HepG2 (cell line): ENCODE data around the gene SYPL1. TPM values are rescaled to one million over a fixed set of nuclear protein-coding genes. Genes with fewer than 3 reads are reported as not detected.

Experiments used
- BHLHE40 ChIP-seq: IDR thresholded peaks from 2 replicates; pipeline ENCODE4 v1.6.1; 2011; ENCODE audit warnings: low read length, improper control_type of control experiment
- JUN ChIP-seq: sonication (generic); formaldehyde crosslinking; IDR thresholded peaks from 2 replicates; pipeline ENCODE4 v1.4.0; 2020; ENCODE audit warnings: mild to moderate bottlenecking, missing genetic modification reagents
- KLF13 ChIP-seq: sonication (generic); formaldehyde crosslinking; IDR thresholded peaks from 2 replicates; pipeline ENCODE4 v1.4.0; 2020; ENCODE audit warnings: mild to moderate bottlenecking, missing genetic modification reagents
- MED1 ChIP-seq: sonication (generic); formaldehyde crosslinking; IDR thresholded peaks from 2 replicates; pipeline ENCODE4 v1.4.0; 2020; ENCODE audit warnings: missing genetic modification reagents
- MIER3 ChIP-seq: IDR thresholded peaks from 2 replicates; pipeline ENCODE4 v1.6.1; 2016; ENCODE audit warnings: missing compliant biosample characterization, borderline replicate concordance
- NRL ChIP-seq: sonication (generic); formaldehyde crosslinking; IDR thresholded peaks from 2 replicates; pipeline ENCODE4 v1.5.0; 2020; ENCODE audit warnings: missing genetic modification reagents, mild to moderate bottlenecking, moderate library complexity, borderline replicate concordance
- PRDM4 ChIP-seq: sonication (generic); formaldehyde crosslinking; IDR thresholded peaks from 2 replicates; pipeline ENCODE4 v1.9.0; 2021; ENCODE audit warnings: missing genetic modification reagents, borderline replicate concordance
- RARG ChIP-seq: sonication (generic); formaldehyde crosslinking; IDR thresholded peaks from 2 replicates; pipeline ENCODE4 v1.4.0; 2020; ENCODE audit warnings: low read depth, mild to moderate bottlenecking, missing genetic modification reagents
- SP2 ChIP-seq: sonication (generic); formaldehyde crosslinking; IDR thresholded peaks from 2 replicates; pipeline ENCODE4 v1.5.1; 2020; ENCODE audit warnings: mild to moderate bottlenecking, missing genetic modification reagents
- XRCC5 ChIP-seq: fragments of 200-400 bp; formaldehyde crosslinking; optimal IDR thresholded peaks from 2 replicates; pipeline ENCODE3; 2017; ENCODE audit warnings: mild to moderate bottlenecking, low read length
- ZNF552 ChIP-seq: sonication (generic); formaldehyde crosslinking; IDR thresholded peaks from 2 replicates; pipeline ENCODE4 v1.9.0; 2022; ENCODE audit warnings: missing genetic modification reagents, mild to moderate bottlenecking, borderline replicate concordance
- ZNF607 ChIP-seq: sonication (generic); formaldehyde crosslinking; IDR thresholded peaks from 2 replicates; pipeline ENCODE4 v1.5.1; 2020; ENCODE audit warnings: missing genetic modification reagents, mild to moderate bottlenecking, borderline replicate concordance
- ZNF646 ChIP-seq: sonication (generic); formaldehyde crosslinking; IDR thresholded peaks from 2 replicates; pipeline ENCODE4 v1.9.0; 2021; ENCODE audit warnings: mild to moderate bottlenecking, missing genetic modification reagents
- ZNF878 ChIP-seq: sonication (generic); formaldehyde crosslinking; IDR thresholded peaks from 2 replicates; pipeline ENCODE4 v1.8.1; 2023; ENCODE audit warnings: mild to moderate bottlenecking, missing genetic modification reagents, moderate library complexity
- polyA plus RNA-seq, 8 experiments: library from polyadenylated mRNA; depleted of rRNA in 3 of 8; stranded (reverse) in 7 of 8; unstranded in 1 of 8; fragments of >200 nt; fragmentation: Illumina TruSeq in 4 of 8; extraction: Trizol in 4 of 8; gene quantifications; 2 replicates each; pipeline versions ENCODE4 v1.2.1 to v1.2.3, GENCODE V29; 2011 to 2016; ENCODE audit warnings: low read depth in 4 of 8, missing spikeins in 1 of 8, mixed read lengths in 1 of 8; ENCODE audit not compliant: insufficient read depth in 1 of 8
- total RNA-seq, 5 experiments: library from RNA; depleted of rRNA; stranded (reverse); fragments of >200 nt; fragmentation: Illumina TruSeq; extraction: Trizol; gene quantifications; 2 replicates each; pipeline ENCODE4 v1.2.3, GENCODE V29; 2016; ENCODE audit warnings: low read depth in 1 of 5
- TF ChIP-seq, protein P1 (sequence below): sonication (generic); formaldehyde crosslinking; IDR thresholded peaks from 2 replicates; pipeline ENCODE4 v1.4.0; 2020; ENCODE audit warnings: missing genetic modification reagents

SYPL1 gene
- total and polyA plus RNA-seq, 2 of the 13 experiments (the other 11 are each of a cell fraction or from before 2014, with no cell fraction given) = 27.5 to 40.2 TPM

- TF ChIP-seq ZNF646 (CRISPR knock-in tag) (no peak), BHLHE40 (0 out of 2 replicates have a peak, but pooled peaks have one; percentile 19), XRCC5 (peak; percentile 57), NRL (CRISPR knock-in tag) (0 out of 2 replicates have a peak, but pooled peaks have one; percentile 19), ZNF607 (CRISPR knock-in tag) (no peak), SP2 (CRISPR knock-in tag) (no peak), MED1 (CRISPR knock-in tag) (0 out of 2 replicates have a peak, but pooled peaks have one; percentile 14), MIER3 (CRISPR knock-in tag) (0 out of 2 replicates have a peak, but pooled peaks have one; percentile 66), KLF13 (CRISPR knock-in tag) (no peak), PRDM4 (CRISPR knock-in tag) (no peak), ZNF552 (no peak), RARG (CRISPR knock-in tag) (no peak), JUN (CRISPR knock-in tag) (no peak), ZNF878 (no peak)
- TF ChIP-seq, protein P1, sequence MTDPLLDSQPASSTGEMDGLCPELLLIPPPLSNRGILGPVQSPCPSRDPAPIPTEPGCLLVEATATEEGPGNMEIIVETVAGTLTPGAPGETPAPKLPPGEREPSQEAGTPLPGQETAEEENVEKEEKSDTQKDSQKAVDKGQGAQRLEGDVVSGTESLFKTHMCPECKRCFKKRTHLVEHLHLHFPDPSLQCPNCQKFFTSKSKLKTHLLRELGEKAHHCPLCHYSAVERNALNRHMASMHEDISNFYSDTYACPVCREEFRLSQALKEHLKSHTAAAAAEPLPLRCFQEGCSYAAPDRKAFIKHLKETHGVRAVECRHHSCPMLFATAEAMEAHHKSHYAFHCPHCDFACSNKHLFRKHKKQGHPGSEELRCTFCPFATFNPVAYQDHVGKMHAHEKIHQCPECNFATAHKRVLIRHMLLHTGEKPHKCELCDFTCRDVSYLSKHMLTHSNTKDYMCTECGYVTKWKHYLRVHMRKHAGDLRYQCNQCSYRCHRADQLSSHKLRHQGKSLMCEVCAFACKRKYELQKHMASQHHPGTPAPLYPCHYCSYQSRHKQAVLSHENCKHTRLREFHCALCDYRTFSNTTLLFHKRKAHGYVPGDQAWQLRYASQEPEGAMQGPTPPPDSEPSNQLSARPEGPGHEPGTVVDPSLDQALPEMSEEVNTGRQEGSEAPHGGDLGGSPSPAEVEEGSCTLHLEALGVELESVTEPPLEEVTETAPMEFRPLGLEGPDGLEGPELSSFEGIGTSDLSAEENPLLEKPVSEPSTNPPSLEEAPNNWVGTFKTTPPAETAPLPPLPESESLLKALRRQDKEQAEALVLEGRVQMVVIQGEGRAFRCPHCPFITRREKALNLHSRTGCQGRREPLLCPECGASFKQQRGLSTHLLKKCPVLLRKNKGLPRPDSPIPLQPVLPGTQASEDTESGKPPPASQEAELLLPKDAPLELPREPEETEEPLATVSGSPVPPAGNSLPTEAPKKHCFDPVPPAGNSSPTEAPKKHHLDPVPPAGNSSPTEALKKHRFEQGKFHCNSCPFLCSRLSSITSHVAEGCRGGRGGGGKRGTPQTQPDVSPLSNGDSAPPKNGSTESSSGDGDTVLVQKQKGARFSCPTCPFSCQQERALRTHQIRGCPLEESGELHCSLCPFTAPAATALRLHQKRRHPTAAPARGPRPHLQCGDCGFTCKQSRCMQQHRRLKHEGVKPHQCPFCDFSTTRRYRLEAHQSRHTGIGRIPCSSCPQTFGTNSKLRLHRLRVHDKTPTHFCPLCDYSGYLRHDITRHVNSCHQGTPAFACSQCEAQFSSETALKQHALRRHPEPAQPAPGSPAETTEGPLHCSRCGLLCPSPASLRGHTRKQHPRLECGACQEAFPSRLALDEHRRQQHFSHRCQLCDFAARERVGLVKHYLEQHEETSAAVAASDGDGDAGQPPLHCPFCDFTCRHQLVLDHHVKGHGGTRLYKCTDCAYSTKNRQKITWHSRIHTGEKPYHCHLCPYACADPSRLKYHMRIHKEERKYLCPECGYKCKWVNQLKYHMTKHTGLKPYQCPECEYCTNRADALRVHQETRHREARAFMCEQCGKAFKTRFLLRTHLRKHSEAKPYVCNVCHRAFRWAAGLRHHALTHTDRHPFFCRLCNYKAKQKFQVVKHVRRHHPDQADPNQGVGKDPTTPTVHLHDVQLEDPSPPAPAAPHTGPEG (CRISPR knock-in tag) = peak; percentile 97
Observed at GRCh38 chr7:106153891-106154449, 41.9 kb upstream of the SYPL1 start (continued).
